Suprapubic skin (tissue), 4 donors: ENCODE measurements around the gene INSL3.
A peak's percentile ranks its signal among the peaks of the same experiment; 100 is the strongest.

Experiments
- CTCF ChIP-seq, 2 donors: fragments of 200-600 bp in 1 of 2; fragments of 450-650 bp in 1 of 2; sonication (generic) in 1 of 2; IDR thresholded peaks; one replicate each; pipeline ENCODE4 v1.5.1; 2016 to 2019; ENCODE audit warnings: antibody characterized with exemption in 2 of 2, mild to moderate bottlenecking in 1 of 2, moderate library complexity in 1 of 2
- EP300 ChIP-seq: sonication (generic); formaldehyde crosslinking; IDR thresholded peaks from one replicate; pipeline ENCODE4 v1.6.1; 2017; ENCODE audit warnings: antibody characterized with exemption
- POLR2AphosphoS5 ChIP-seq, 3 donors: sonication (generic); formaldehyde crosslinking; IDR thresholded peaks; one replicate each; pipeline ENCODE4 v1.6.1; 2017; ENCODE audit warnings: antibody characterized with exemption in 3 of 3

GRCh38 chr19:17859533-17860330, 38.4 kb upstream of the INSL3 start, which contains the start of gene RPL18A:
- TF ChIP-seq CTCF (IDR thresholded peaks at IDR 0.05) (peak; percentile 86 to 89), EP300 (no peak), POLR2AphosphoS5 (IDR thresholded peaks at IDR 0.05) (peak; percentile 88 to 97 (median 92))
